ENCODE results near the gene C2orf76.

The C2orf76 gene

GRCh38 chr2:119286661-119287060, 80.0 kb downstream of the C2orf76 start:
- Histone ChIP-seq H3K9me2 (replicated peaks; ENCODE audit: insufficient read depth, low read length) (no peaks in the 10 kb centered on the region), H3K9ac (ENCODE audit: low read length) (no peak overlapping the region), H3K27me3 (replicated peaks; ENCODE audit: insufficient read depth, low read length) (no peaks in the 10 kb centered on the region), H3K36me3 (replicated peaks; ENCODE audit: insufficient read depth, low read length) (no peaks in the 10 kb centered on the region), H3K27ac (ENCODE audit: low read length) (no peak overlapping the region), H3K9me3 (replicated peaks; ENCODE audit: insufficient read depth, low read length) (no peaks in the 10 kb centered on the region), H3K4me1 (ENCODE audit: low read length) (peaks cover 7% of the 10 kb centered on the region), H2AFZ (ENCODE audit: low read length) (no peak overlapping the region), H3F3A (ENCODE audit: insufficient read depth, low read length) (no peaks in the 10 kb centered on the region), H4K20me1 (ENCODE audit: insufficient read depth, low read length) (no peaks in the 10 kb centered on the region), H3K4me2 (ENCODE audit: low read depth, low read length) (no peak overlapping the region), H3K79me2 (ENCODE audit: low read length) (no peaks in the 10 kb centered on the region), H3K4me3 (ENCODE audit: low read length) (no peak overlapping the region)
- DNase-seq: no peak
- no peak for TF ChIP-seq EZH2 (optimal IDR thresholded peaks at IDR 0.05; ENCODE audit: low read depth, low read length)
- TF ChIP-seq EZH2phosphoT487 (IDR thresholded peaks at IDR 0.05; ENCODE audit: low read length): no peak
- TF ChIP-seq CTCF (IDR thresholded peaks at IDR 0.05; ENCODE audit: low read length): no peak

- H3K4me2 ChIP-seq (ENCODE audit: low read depth, low read length): no peak overlapping the region
- TF ChIP-seq CTCF (IDR thresholded peaks at IDR 0.05; ENCODE audit: low read length) (no peak), EZH2phosphoT487 (IDR thresholded peaks at IDR 0.05; ENCODE audit: low read length) (no peak), EZH2 (optimal IDR thresholded peaks at IDR 0.05; ENCODE audit: low read depth, low read length) (no peak)
- no peaks in the 10 kb centered on the region for H3K36me3 ChIP-seq (replicated peaks; ENCODE audit: insufficient read depth, low read length)
- no peaks in the 10 kb centered on the region for H3F3A ChIP-seq (ENCODE audit: insufficient read depth, low read length)
- H3K9me2 ChIP-seq (replicated peaks; ENCODE audit: insufficient read depth, low read length): no peaks in the 10 kb centered on the region
- no peaks in the 10 kb centered on the region for H3K9me3 ChIP-seq (replicated peaks; ENCODE audit: insufficient read depth, low read length)
- no peaks in the 10 kb centered on the region for H3K4me1 ChIP-seq (ENCODE audit: low read length)
- no peak overlapping the region for H2AFZ ChIP-seq (ENCODE audit: low read length)
- no peak for DNase-seq
- no peak overlapping the region for H3K27ac ChIP-seq (ENCODE audit: low read length)
- H4K20me1 ChIP-seq (ENCODE audit: insufficient read depth, low read length): no peaks in the 10 kb centered on the region
- no peak overlapping the region for H3K9ac ChIP-seq (ENCODE audit: low read length)
- no peak overlapping the region for H3K4me3 ChIP-seq (ENCODE audit: low read length)
- no peaks in the 10 kb centered on the region for H3K27me3 ChIP-seq (replicated peaks; ENCODE audit: insufficient read depth, low read length)
- no peaks in the 10 kb centered on the region for H3K79me2 ChIP-seq (ENCODE audit: low read length)
These were observed 82.7 kb downstream of the C2orf76 start for GRCh38 chr2:119283873-119284331.

GRCh38 chr2:119282996-119283511, 83.6 kb downstream of the C2orf76 start:
- Histone ChIP-seq H3F3A (ENCODE audit: insufficient read depth, low read length) (no peaks in the 10 kb centered on the region), H3K4me1 (ENCODE audit: low read length) (no peaks in the 10 kb centered on the region), H3K27ac (ENCODE audit: low read length) (no peak overlapping the region), H3K9ac (ENCODE audit: low read length) (no peak overlapping the region), H3K4me2 (ENCODE audit: low read depth, low read length) (no peak overlapping the region), H3K4me3 (ENCODE audit: low read length) (no peak overlapping the region), H3K9me3 (replicated peaks; ENCODE audit: insufficient read depth, low read length) (no peaks in the 10 kb centered on the region), H3K79me2 (ENCODE audit: low read length) (no peaks in the 10 kb centered on the region), H3K9me2 (replicated peaks; ENCODE audit: insufficient read depth, low read length) (no peaks in the 10 kb centered on the region), H3K36me3 (replicated peaks; ENCODE audit: insufficient read depth, low read length) (no peaks in the 10 kb centered on the region), H3K27me3 (replicated peaks; ENCODE audit: insufficient read depth, low read length) (no peaks in the 10 kb centered on the region), H2AFZ (ENCODE audit: low read length) (no peak overlapping the region), H4K20me1 (ENCODE audit: insufficient read depth, low read length) (no peaks in the 10 kb centered on the region)
- no peak for DNase-seq
- TF ChIP-seq EZH2 (optimal IDR thresholded peaks at IDR 0.05; ENCODE audit: low read depth, low read length) (no peak), CTCF (IDR thresholded peaks at IDR 0.05; ENCODE audit: low read length) (no peak), EZH2phosphoT487 (IDR thresholded peaks at IDR 0.05; ENCODE audit: low read length) (no peak)
